ENCODE measurements around the gene TRAPPC11.
"Not testable (repeated sequence)": the region's sequence is repeated elsewhere in the genome, so short reads cannot be mapped to it uniquely, and the experiment has no call there.

TRAPPC11 gene

GRCh38 chr4:183722731-183723560 is 63.9 kb downstream of the TRAPPC11 start:
- no peak for DNase-seq

GRCh38 chr4:183723561-183724228 is 64.6 kb downstream of the TRAPPC11 start:
- DNase-seq: no peak

- DNase-seq: not testable (repeated sequence)
Measured at GRCh38 chr4:183725585-183725984, 66.5 kb downstream of the TRAPPC11 start.

DNA sequence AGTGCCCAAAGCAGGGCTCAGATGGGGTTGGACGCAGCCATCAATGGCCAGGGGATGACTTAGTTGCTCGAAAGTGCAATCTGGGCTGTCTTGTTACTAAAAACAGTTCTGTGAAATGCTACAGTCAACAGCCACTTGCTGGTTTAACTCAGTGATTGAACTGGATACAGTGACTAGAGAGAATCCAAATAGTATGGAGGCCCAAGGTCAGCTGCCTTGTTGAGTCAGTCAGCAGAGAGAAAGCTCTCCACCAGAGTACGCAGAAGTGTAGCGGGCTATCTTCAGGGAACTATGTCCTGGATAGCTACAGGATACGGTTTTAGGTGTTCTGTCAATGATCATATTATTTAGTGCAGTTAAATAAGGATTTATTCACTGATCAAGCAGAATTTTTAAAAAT is 68.4 kb downstream of the TRAPPC11 start:
- DNase-seq: no peak

DNA sequence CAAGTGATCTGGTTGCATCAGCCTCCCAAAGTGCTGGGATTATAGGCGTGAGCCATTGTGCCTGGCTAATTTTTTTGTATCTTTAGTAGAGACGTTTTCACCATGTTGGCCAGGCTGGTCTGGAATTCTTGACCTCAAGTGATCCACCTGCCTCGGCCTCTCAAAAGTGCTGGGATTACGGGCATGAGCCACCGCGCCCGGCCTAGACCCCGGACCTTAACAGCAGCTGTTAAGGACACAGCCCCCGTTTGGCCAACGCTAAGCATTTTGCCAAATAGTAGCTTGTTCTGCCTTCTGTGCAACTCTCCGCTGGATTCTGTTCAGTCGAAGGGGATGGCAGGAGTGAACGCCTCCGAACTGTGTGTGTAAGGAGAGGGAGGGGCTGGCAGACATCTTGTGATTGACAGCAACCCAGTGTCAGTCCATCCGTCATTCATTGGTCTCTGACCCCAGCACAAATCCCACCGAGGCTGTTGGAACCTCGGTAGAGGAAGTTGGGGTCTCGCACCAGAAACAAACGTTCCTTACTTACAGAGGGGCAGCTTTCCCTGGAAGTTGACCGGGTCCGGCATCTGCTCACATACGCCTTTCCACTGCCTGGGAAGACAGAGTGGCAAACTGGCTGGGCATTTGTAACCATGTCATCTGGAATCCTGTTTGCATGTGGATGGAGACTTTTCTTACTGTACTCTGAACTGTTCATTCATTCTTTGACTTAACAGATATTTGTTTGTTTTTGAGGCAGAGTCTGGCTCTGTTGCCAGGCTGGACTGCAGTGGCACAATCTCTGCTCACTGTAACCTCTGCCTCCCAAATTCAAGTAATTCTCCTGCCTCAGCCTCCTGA is 69.4 kb downstream of the TRAPPC11 start:
- DNase-seq: no peak

GRCh38 chr4:183729069-183729406 is 69.9 kb downstream of the TRAPPC11 start:
- DNase-seq: no peak

DNA sequence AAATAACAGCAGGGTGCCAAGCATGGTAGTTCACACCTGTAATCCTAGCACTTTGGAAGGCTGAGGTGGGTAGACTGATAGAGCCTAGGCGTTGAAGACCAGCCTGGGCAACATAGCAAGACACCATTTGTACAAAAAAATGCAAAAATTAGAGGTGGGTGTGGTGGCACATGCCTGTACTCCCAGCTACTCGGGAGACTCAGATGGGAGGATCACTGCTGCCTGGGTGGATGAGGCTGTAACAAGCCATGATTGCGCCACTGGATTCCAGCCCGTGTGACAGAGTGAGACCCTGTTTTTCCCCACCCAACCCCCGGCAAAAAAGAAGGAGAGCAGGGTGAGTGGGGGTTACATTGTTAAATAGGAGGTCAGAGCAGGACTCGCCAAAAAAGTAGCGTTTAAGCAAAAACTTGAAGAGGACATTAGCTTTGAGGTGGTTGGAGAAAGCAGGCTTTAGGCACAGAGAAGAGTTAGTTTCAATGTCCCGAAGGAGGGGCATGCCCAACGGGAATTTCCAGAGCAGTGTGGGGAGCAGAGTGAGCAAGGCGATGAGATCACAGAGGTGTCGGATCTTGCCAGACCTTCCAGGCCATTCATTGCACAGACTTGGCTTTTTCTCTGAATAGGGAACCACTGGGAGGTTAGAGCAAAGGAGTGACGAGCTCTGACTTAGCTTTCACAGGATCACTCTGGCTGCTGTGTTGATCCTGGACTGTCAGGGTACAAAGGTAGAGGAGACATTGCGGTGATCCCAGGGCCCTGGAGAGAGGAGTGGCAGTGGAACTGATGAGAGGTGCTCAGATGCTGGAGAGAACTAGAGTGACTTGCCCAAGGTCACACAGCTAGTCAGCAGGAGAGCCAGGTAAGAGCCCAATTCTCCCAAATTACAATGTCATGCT is 70.6 kb downstream of the TRAPPC11 start:
- no peak for DNase-seq

- DNase-seq: no peak
Measured at GRCh38 chr4:183732296-183732695, 73.2 kb downstream of the TRAPPC11 start.

DNA sequence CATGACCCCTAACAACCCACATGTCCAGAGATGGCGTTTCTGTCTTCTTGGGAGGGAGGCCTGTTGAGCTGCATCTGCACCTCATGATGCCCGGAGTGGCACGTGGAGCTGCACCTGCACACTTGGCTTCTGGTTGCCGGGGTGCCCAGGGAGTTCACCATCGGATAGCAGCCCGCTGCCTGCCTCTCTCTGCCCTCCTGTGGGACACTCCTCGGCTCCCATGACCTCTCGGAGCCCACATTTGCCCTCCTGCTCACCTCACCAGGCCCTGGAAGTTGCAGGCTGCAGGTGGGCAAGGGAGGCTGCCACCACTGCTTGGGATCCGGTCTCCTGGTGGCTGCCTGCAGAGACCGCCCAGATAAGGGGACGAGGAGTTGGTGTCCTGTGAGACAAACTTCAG is 74.1 kb downstream of the TRAPPC11 start:
- DNase-seq: no peak

GRCh38 chr4:183738081-183738673 is 79.1 kb downstream of the TRAPPC11 start:
- no peak for DNase-seq

DNA sequence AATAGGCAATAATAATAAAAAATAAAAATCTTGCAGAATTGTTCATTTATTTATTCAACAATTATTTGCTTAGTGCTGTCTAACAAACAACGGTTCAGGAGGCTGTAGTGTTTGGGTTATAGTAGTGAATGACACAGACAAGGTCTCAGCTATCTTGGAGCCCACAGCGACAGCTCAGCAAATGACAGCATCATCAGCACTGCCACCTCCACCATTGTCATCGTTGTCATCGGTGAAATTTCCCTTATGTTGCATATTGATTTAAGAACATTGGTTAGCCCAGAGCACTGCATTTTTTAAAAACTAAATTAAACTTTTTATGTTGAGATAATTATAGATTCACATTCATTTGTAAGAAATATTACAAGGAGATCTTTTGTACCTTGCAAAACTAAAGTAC is 79.9 kb downstream of the TRAPPC11 start:
- no peak for DNase-seq

GRCh38 chr4:183746305-183747229 is 87.5 kb downstream of the TRAPPC11 start:
- no peak for DNase-seq

- no peak for DNase-seq
Measured at GRCh38 chr4:183747380-183747779, 88.3 kb downstream of the TRAPPC11 start.

DNA sequence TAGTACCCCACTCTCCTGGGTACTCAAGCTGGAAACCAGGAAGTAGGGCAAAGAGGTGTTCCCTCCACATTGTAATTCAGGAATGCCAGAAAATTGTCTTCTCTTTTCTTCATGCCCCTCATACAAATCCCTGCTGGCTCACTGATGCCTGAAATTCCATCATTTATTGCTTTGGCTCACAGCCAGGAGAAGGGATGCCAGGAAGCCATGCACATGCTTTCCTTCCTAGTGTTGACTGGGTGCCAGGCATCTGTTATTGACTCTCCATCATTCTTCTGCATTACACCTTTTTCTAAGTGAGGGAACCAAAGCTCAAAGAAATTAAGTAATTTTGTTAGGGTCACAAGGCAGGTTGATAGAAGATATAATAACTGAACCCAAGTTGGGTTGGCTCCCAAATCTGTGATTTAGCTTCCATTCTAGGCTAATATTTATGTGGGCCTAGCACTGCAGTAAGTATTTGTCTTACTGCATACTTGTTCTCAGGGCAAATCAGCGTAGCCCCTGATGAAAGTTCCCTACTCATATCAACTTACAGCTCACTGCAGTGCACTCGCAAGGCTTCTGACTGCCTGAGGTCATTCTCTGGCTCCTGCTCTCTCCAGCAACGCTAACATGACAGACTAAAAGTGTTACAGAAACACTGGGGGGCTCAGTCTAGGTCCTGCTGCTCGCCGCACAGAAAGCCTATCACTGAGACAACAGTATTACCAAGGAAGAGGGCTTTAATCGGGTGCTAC is 89.0 kb downstream of the TRAPPC11 start:
- DNase-seq: no peak

GRCh38 chr4:183751106-183751505 is 92.0 kb downstream of the TRAPPC11 start:
- no peak for DNase-seq

DNA sequence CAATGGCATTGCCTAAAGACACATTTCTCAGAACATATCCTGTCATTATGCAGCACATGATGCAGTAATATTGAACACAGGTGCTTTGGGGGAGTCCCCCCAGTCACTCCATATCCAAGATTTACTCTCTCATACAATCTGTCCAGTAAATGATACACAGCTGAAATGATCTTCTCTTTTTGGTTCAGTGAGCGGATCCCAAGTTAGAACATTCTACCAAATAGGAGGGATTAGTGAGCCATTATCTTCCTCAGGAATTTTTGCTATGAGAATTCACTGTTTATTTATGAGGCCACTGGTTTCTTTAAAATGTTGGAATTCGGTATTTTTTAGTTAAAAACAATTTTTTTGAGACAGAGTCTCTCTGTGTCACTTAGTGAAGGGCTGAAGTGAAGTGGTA is 96.5 kb downstream of the TRAPPC11 start:
- DNase-seq: no peak

GRCh38 chr4:183757060-183757459 is 98.0 kb downstream of the TRAPPC11 start:
- no peak for DNase-seq

GRCh38 chr4:183758061-183758757 is 99.1 kb downstream of the TRAPPC11 start:
- no peak for DNase-seq

DNA sequence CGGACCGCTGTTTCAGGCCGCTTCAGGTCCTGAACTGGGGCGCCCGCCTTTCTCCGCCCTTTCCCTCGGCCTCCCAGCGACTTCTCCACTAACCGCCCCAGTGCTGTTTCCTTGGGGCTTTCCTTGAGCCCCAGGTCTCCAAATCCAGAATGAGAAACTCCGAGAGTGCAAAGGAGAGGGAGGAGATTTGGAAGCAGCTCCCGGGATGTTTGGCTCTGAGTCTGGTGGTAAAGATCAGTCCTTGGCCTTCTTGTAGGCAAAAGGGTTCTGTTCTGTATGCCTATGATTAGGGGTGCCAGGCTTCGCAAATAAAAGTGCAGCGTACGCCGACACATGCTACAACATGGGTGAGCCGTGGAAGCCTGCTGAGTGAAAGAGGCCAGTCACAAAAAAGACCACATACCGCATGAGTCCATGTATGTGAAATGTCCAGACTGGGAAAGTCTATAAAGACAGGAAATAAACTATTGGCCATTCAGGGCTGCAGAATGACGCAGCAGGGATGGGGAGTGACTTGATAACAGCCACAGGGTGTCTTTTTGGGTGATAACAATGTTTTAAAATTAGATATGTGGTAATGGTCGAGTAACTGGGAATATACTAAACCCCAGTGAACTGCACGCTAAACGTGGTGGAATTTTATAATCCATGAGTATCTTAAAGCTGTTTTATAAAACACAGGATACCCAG is 99.8 kb downstream of the TRAPPC11 start:
- DNase-seq: no peak

All from SIG-M5 (cell line).